ENCODE measurements around the gene FHL2. TPM values are rescaled to one million over a fixed set of nuclear protein-coding genes. Genes with fewer than 3 reads are reported as not detected.
A peak's percentile ranks its signal among the peaks of the same experiment; 100 is the strongest.

Gene FHL2
- total RNA-seq, 1 experiment from 2014 or later: 246 TPM

GRCh38 chr2:105320651-105321215 is 78.1 kb downstream of the FHL2 start:
- DNase-seq (ENCODE audit: low read depth): peak; percentile 78

- no peak for DNase-seq (ENCODE audit: low read depth)
Measured at GRCh38 chr2:105317937-105318336, 80.9 kb downstream of the FHL2 start.

- no peak for DNase-seq (ENCODE audit: low read depth)
Measured at GRCh38 chr2:105315314-105315713, 83.5 kb downstream of the FHL2 start.

- no peak for DNase-seq (ENCODE audit: low read depth)
Measured at GRCh38 chr2:105313877-105314276, 85.0 kb downstream of the FHL2 start.

Other genes with a start within 250 kb of the FHL2 start
- not detected in 2 replicates for gene GPR45, start 157.3 kb downstream of the FHL2 start, total RNA-seq (2014; rRNA removed)
- gene TGFBRAP1, start 69.3 kb downstream of the FHL2 start, total RNA-seq (2014; rRNA removed): 41.0 and 44.9 TPM in 2 replicates
- gene C2orf49, start 61.5 kb downstream of the FHL2 start, total RNA-seq (2014; rRNA removed): 22.0 and 22.6 TPM in 2 replicates

Data from LHCN-M2 (cell line).